ENCODE results near the gene RGS6.

RGS6 gene

DNA sequence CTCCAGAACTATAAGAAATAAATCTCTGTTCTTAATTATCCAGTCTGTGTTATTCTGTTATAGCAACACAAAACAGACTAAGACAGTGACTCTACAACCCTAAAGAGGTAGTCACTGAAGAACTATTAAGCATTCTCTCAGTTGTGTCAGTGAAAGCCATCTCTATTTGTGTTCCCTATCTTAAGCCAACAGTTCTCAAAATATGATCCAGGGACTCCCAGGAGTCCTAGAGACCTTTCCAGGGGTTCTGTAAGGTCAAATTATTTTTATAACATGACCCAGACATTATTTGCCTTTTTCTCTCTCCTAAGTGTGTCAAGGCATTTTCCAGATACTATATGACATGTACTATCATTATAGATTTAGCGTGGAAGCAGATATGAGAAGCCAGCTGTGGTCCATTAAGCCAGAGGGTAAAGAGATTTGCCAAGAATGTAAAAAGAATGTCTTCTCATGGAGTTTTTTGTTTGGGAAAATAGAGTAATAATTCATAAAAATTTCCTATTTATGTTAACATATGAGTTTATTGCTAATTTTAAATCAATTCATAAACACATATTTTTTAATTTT, 315.8 kb downstream of the RGS6 start:
- ChIA-PET POLR2A (no interaction called here), CTCF (no interaction called here)
- no peak for DNase-seq (ENCODE audit: extremely low spot score)
- no peak for TF ChIP-seq NFRKB (IDR thresholded peaks at IDR 0.05)
- TF ChIP-seq, protein P1, sequence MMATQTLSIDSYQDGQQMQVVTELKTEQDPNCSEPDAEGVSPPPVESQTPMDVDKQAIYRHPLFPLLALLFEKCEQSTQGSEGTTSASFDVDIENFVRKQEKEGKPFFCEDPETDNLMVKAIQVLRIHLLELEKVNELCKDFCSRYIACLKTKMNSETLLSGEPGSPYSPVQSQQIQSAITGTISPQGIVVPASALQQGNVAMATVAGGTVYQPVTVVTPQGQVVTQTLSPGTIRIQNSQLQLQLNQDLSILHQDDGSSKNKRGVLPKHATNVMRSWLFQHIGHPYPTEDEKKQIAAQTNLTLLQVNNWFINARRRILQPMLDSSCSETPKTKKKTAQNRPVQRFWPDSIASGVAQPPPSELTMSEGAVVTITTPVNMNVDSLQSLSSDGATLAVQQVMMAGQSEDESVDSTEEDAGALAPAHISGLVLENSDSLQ (IDR thresholded peaks at IDR 0.05) = no peak
- TF ChIP-seq HDGF (IDR thresholded peaks at IDR 0.05; ENCODE audit: borderline replicate concordance) = no peak
- no peak for TF ChIP-seq CTBP1 (IDR thresholded peaks at IDR 0.05; ENCODE audit: borderline replicate concordance)
- no peak for TF ChIP-seq SP1 (IDR thresholded peaks at IDR 0.05)
- no peak for TF ChIP-seq ARNT (IDR thresholded peaks at IDR 0.05)
- TF ChIP-seq L3MBTL2 (conservative IDR thresholded peaks at IDR 0.05) = no peak
- TF ChIP-seq TARDBP (IDR thresholded peaks at IDR 0.05) = no peak
- TF ChIP-seq FOXM1 (IDR thresholded peaks at IDR 0.05; ENCODE audit: borderline replicate concordance) = no peak
- no peak for TF ChIP-seq ELF4 (IDR thresholded peaks at IDR 0.05)

DNA sequence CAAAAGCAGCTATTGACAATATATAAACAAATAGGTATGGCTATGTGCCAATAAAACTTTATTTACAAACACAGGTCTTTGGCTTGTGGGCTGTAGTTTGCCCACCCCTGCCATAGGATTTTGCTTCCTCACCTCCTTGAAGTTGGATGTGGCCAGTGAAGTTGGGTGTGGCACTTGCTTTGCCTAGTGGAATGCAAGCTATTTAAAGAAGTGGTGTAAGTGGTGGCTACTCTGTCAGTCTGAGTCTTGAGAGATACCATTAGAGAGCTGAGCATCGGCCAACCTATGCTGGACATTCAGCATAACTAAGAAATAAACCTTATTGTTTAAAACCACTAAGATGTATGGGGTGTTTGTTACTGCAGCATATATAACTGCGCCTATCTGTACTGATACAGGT, 321.3 kb downstream of the RGS6 start:
- ChIA-PET POLR2A (no interaction called here), CTCF (no interaction called here)
- DNase-seq (ENCODE audit: extremely low spot score) = no peak

DNA sequence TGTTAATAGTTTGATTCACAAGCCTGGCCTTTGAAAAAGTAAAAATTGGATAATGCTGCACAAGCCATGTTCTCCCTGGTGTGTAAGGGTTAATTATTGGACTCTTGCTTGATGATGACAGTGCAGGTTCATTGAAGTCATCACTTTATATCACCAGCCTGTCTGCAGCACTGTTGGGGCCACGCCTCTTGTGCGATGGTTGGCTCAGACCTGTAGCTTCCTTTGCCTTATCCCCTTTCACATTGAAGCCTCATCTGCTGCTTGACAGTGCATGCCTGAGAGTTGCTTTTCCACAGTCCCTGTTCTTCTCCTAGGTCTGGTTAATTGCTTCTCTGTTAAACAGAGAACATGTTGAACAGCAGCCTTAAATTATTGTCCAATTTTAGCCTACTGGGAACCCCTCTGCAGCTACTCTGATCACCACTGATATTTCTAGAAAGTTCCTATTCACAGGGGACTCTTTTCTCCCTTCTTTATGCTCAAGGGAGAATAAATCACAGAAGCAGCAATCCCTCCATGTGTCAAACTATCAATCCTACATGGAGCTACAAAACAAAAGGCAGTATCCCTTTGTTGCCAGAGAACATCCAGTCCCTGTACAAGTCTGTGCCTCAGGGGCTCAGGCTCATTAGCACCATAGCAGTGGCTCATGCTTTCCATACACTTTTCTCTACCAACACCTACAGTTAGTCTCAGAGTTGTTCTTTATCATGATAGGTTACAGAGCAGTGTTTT, 322.1 kb downstream of the RGS6 start:
- TF ChIP-seq TARDBP (IDR thresholded peaks at IDR 0.05) = no peak
- TF ChIP-seq CTBP1 (IDR thresholded peaks at IDR 0.05; ENCODE audit: borderline replicate concordance) = no peak
- no peak for TF ChIP-seq LEF1 (IDR thresholded peaks at IDR 0.05; ENCODE audit: borderline replicate concordance)
- TF ChIP-seq SUZ12 (IDR thresholded peaks at IDR 0.05) = no peak
- no peak for TF ChIP-seq FOXA1 (IDR thresholded peaks at IDR 0.05)
- no peak for TF ChIP-seq HDGF (IDR thresholded peaks at IDR 0.05; ENCODE audit: borderline replicate concordance)
- TF ChIP-seq BHLHE40 (IDR thresholded peaks at IDR 0.05; ENCODE audit: borderline replicate concordance) = no peak
- no peak for TF ChIP-seq ELF4 (IDR thresholded peaks at IDR 0.05)
- TF ChIP-seq NFRKB (IDR thresholded peaks at IDR 0.05) = no peak
- TF ChIP-seq FOXM1 (IDR thresholded peaks at IDR 0.05; ENCODE audit: borderline replicate concordance) = no peak
- TF ChIP-seq, protein P1 (IDR thresholded peaks at IDR 0.05) = no peak
- DNase-seq (ENCODE audit: extremely low spot score) = no peak
- ChIA-PET POLR2A (no interaction called here), CTCF (no interaction called here)

More for the DNA sequence above, 321.3 kb downstream of the RGS6 start:
- no peak for TF ChIP-seq SUZ12 (IDR thresholded peaks at IDR 0.05)
- TF ChIP-seq, protein P1 (IDR thresholded peaks at IDR 0.05) = no peak
- no peak for TF ChIP-seq FOXM1 (IDR thresholded peaks at IDR 0.05; ENCODE audit: borderline replicate concordance)
- TF ChIP-seq FOXA1 (IDR thresholded peaks at IDR 0.05) = no peak
- TF ChIP-seq CTBP1 (IDR thresholded peaks at IDR 0.05; ENCODE audit: borderline replicate concordance) = no peak

DNA sequence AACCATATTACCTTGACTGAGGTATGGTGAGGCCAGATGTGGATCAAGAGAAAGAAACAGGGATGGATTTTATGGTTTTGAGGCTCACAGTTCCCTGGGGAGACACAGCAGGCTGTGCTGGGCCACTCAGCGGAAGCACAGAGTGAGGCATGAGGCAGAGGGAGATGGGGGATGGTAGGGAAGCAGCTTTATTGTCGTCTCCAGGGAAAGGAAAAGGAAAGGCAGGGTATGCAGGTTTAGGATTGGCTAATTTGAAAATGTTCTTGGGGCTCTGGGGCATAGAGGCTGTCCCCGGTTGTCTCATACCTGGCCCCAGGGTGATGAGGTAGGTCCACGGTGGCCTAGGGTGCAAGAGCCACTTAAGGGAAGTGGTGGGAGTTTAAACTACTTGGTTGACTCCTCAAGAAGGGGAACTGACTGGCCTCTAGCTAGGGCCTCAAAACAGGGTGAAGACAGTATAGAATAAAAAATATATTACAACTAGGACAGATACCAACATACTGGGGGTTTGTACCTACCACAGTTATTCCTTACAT, 322.8 kb downstream of the RGS6 start:
- ChIA-PET POLR2A (no interaction called here), CTCF (no interaction called here)
- TF ChIP-seq SUZ12 (IDR thresholded peaks at IDR 0.05) = no peak
- no peak for TF ChIP-seq NFRKB (IDR thresholded peaks at IDR 0.05)
- no peak for TF ChIP-seq FOXA1 (IDR thresholded peaks at IDR 0.05)
- TF ChIP-seq SP1 (IDR thresholded peaks at IDR 0.05) = no peak
- no peak for TF ChIP-seq BHLHE40 (IDR thresholded peaks at IDR 0.05; ENCODE audit: borderline replicate concordance)
- TF ChIP-seq HDGF (IDR thresholded peaks at IDR 0.05; ENCODE audit: borderline replicate concordance) = no peak
- no peak for TF ChIP-seq LEF1 (IDR thresholded peaks at IDR 0.05; ENCODE audit: borderline replicate concordance)
- no peak for TF ChIP-seq ELF4 (IDR thresholded peaks at IDR 0.05)
- TF ChIP-seq L3MBTL2 (conservative IDR thresholded peaks at IDR 0.05) = no peak
- TF ChIP-seq FOXK2 (IDR thresholded peaks at IDR 0.05) = no peak
- TF ChIP-seq ZNF384 (IDR thresholded peaks at IDR 0.05) = no peak
- TF ChIP-seq FOXM1 (IDR thresholded peaks at IDR 0.05; ENCODE audit: borderline replicate concordance) = no peak
- TF ChIP-seq CTBP1 (IDR thresholded peaks at IDR 0.05; ENCODE audit: borderline replicate concordance) = no peak
- no peak for TF ChIP-seq ARNT (IDR thresholded peaks at IDR 0.05)
- TF ChIP-seq TARDBP (IDR thresholded peaks at IDR 0.05) = no peak
- TF ChIP-seq, protein P1 (IDR thresholded peaks at IDR 0.05) = no peak
- no peak for DNase-seq (ENCODE audit: extremely low spot score)

DNA sequence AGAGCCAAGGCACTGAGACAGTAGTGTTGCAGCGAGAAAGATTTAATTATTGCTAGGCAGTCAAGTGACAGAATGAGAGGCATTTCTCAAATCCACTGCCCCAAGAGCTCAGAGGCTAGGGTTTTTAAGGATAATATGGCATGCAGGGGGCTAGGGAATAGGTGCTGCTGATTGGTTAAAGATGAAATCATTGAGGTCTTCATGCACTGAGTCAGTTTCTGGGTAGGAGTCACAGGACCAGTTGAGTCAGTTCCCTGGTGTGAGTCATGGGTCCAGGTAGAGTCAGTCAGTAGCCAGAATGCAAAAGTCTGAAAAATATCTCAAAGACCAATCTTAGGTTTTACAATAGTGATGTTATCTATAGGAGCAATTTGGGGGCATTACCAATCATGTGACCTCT, 323.8 kb downstream of the RGS6 start:
- TF ChIP-seq CTBP1 (IDR thresholded peaks at IDR 0.05; ENCODE audit: borderline replicate concordance) (no peak), ELF4 (IDR thresholded peaks at IDR 0.05) (no peak)
- ChIA-PET POLR2A (no interaction called here), CTCF (no interaction called here)
- DNase-seq (ENCODE audit: extremely low spot score) = no peak

DNA sequence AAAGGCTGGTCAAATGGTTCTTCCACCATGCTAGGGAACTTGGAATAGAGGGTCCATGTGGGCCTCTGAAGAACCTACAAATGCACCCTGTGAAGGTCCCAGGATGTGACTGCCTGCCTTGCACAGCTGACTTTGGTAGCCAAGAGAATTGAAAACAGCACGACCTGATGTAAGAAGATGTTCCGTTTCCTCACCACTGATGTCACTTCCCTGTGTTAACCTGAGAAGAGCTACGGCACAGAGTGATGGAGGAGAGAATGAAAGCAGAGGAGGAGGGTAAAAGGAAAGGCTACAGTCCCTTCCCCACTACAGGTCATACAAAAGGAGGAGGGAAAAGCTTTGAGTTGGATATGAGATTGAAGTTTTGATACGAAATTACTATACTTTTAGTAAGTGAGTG, 328.8 kb downstream of the RGS6 start:
- ChIA-PET POLR2A (no interaction called here), CTCF (no interaction called here)
- TF ChIP-seq TARDBP (IDR thresholded peaks at IDR 0.05) = no peak
- TF ChIP-seq, protein P1 (IDR thresholded peaks at IDR 0.05) = no peak
- TF ChIP-seq L3MBTL2 (conservative IDR thresholded peaks at IDR 0.05) = no peak
- no peak for TF ChIP-seq FOXA1 (IDR thresholded peaks at IDR 0.05)
- TF ChIP-seq SP1 (IDR thresholded peaks at IDR 0.05) = no peak
- no peak for TF ChIP-seq ARNT (IDR thresholded peaks at IDR 0.05)
- no peak for TF ChIP-seq CTBP1 (IDR thresholded peaks at IDR 0.05; ENCODE audit: borderline replicate concordance)
- no peak for TF ChIP-seq ZNF384 (IDR thresholded peaks at IDR 0.05)
- TF ChIP-seq HDGF (IDR thresholded peaks at IDR 0.05; ENCODE audit: borderline replicate concordance) = no peak
- TF ChIP-seq BHLHE40 (IDR thresholded peaks at IDR 0.05; ENCODE audit: borderline replicate concordance) = no peak
- TF ChIP-seq FOXK2 (IDR thresholded peaks at IDR 0.05) = no peak
- no peak for TF ChIP-seq NFRKB (IDR thresholded peaks at IDR 0.05)
- no peak for TF ChIP-seq SUZ12 (IDR thresholded peaks at IDR 0.05)
- TF ChIP-seq ELF4 (IDR thresholded peaks at IDR 0.05) = no peak
- no peak for TF ChIP-seq FOXM1 (IDR thresholded peaks at IDR 0.05; ENCODE audit: borderline replicate concordance)
- TF ChIP-seq LEF1 (IDR thresholded peaks at IDR 0.05; ENCODE audit: borderline replicate concordance) = no peak
- no peak for DNase-seq (ENCODE audit: extremely low spot score)
